SK-N-SH treated with all-trans-retinoic acid at 6 μM for 48 hours (cell line): ENCODE measurements around the gene POMP.

Experiments
- TCF4 ChIP-seq: fragments of 250-450 bp; sonication (Bioruptor Pico); IDR thresholded peaks from 2 replicates; pipeline ENCODE4 v1.8.0; 2021; ENCODE audit warnings: mild to moderate bottlenecking, moderate library complexity, borderline replicate concordance
- ZNF565 ChIP-seq: fragments of 450-650 bp; formaldehyde crosslinking; conservative IDR thresholded peaks from 2 replicates; pipeline ENCODE4 v1.5.0; 2020; ENCODE audit warnings: low read depth, mild to moderate bottlenecking, moderate library complexity
- TF ChIP-seq, protein P1 (sequence below): fragments of 250-450 bp; sonication (Bioruptor Pico); IDR thresholded peaks from 2 replicates; pipeline ENCODE4 v1.8.0; 2021; ENCODE audit warnings: low read depth, mild to moderate bottlenecking, moderate library complexity, borderline replicate concordance
- TF ChIP-seq, protein P2 (sequence below): fragments of 250-450 bp; sonication (Bioruptor Pico); IDR thresholded peaks from 2 replicates; pipeline ENCODE4 v1.5.1; 2020; ENCODE audit warnings: low read depth, mild to moderate bottlenecking, moderate library complexity

DNA sequence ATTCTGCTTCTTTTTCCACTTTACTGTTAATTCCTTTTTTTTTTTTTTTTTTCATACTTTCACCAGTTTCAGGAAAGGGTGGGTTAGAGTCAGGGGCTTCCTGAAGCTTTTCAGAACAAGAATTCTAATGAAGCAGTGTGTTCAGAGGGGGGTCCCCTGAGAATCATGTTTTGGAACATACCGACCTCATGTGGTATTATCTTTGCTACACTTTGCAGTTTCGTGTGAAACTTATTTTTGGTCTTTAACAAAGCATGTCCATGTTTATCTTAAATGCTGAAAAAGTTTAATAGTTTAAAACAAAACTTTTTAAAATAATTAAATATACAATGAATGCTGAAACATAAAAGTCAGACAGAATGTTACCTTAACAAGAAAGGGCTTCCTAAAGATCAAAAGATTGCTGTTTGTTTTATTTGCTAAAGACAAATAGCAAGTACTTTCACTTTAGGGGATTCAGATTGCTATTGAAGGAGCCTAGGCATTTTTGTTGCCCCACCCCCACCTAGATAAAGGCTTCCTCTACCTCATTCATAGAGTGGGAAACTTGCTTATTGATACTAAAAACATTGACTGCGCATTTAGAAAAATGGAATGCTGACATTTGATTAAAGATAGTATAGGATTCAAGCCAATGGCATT lies 21.1 kb upstream of the POMP start:
- TF ChIP-seq, protein P1, sequence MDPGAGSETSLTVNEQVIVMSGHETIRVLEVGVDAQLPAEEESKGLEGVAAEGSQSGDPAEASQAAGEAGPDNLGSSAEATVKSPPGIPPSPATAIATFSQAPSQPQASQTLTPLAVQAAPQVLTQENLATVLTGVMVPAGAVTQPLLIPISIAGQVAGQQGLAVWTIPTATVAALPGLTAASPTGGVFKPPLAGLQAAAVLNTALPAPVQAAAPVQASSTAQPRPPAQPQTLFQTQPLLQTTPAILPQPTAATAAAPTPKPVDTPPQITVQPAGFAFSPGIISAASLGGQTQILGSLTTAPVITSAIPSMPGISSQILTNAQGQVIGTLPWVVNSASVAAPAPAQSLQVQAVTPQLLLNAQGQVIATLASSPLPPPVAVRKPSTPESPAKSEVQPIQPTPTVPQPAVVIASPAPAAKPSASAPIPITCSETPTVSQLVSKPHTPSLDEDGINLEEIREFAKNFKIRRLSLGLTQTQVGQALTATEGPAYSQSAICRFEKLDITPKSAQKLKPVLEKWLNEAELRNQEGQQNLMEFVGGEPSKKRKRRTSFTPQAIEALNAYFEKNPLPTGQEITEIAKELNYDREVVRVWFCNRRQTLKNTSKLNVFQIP (CRISPR knock-in tag) = no peak
- TF ChIP-seq TCF4 (CRISPR knock-in tag) = no peak
- TF ChIP-seq ZNF565 = no peak
- TF ChIP-seq, protein P2, sequence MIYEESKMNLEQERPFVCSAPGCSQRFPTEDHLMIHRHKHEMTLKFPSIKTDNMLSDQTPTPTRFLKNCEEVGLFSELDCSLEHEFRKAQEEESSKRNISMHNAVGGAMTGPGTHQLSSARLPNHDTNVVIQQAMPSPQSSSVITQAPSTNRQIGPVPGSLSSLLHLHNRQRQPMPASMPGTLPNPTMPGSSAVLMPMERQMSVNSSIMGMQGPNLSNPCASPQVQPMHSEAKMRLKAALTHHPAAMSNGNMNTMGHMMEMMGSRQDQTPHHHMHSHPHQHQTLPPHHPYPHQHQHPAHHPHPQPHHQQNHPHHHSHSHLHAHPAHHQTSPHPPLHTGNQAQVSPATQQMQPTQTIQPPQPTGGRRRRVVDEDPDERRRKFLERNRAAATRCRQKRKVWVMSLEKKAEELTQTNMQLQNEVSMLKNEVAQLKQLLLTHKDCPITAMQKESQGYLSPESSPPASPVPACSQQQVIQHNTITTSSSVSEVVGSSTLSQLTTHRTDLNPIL (CRISPR knock-in tag) = no peak
